ENCODE results near the gene GRK3.

GRCh38 chr22:25694196-25694907, 129.9 kb downstream of the GRK3 start:
- TF ChIP-seq POLR2A (IDR thresholded peaks at IDR 0.05) (no peak), CTCF (IDR thresholded peaks at IDR 0.05) (no peak)

Data from thyroid gland (tissue), 4 donors.